Chondrocyte (in vitro differentiated cells): ENCODE measurements around the gene SS18L1. TPM values are rescaled to one million over a fixed set of nuclear protein-coding genes. Genes with fewer than 3 reads are reported as not detected.

ENCODE experiments used
- DNase-seq: peaks from one replicate; pipeline ENCODE4 v3.0.0; 2021; ENCODE audit warnings: mixed read lengths, low spot score
- H3K27ac Mint-ChIP-seq: one replicate; pipeline ENCODE4 v1.8.0; 2021; ENCODE audit warnings: mild to moderate bottlenecking, moderate library complexity, mixed read lengths; ENCODE audit not compliant: unreplicated experiment
- H3K27me3 Mint-ChIP-seq: 2 replicates; pipeline ENCODE4 v1.8.0; 2021; ENCODE audit warnings: low read depth, mixed read lengths
- H3K36me3 Mint-ChIP-seq: 2 replicates; pipeline ENCODE4 v1.8.0; 2021; ENCODE audit warnings: low read depth, mixed read lengths
- H3K4me1 Mint-ChIP-seq: 2 replicates; pipeline ENCODE4 v1.8.0; 2021; ENCODE audit warnings: low read depth, mild to moderate bottlenecking, mixed read lengths
- H3K4me3 Mint-ChIP-seq: one replicate; pipeline ENCODE4 v1.8.0; 2021; ENCODE audit warnings: mild to moderate bottlenecking, moderate library complexity, mixed read lengths; ENCODE audit not compliant: unreplicated experiment
- H3K9me3 Mint-ChIP-seq: 2 replicates; pipeline ENCODE4 v1.8.0; 2021; ENCODE audit warnings: low read depth, mixed read lengths
- CTCF ChIP-seq: fragments of 200-600 bp; sonication (generic); IDR thresholded peaks from 2 replicates; pipeline ENCODE4 v1.5.0; 2021; ENCODE audit warnings: antibody characterized with exemption, mild to moderate bottlenecking, moderate library complexity
- total RNA-seq: library from RNA; stranded (reverse); gene quantifications from 3 replicates; pipeline ENCODE4 v1.2.1, GENCODE V29; 2021

The SS18L1 gene
- total RNA-seq, 1 donor from 2014 or later = 13.4 TPM

- no peak for DNase-seq
- Mint-ChIP-seq H3K4me1 (peaks cover 26% of the 10 kb centered on the region), H3K36me3 (peaks cover 5% of the 10 kb centered on the region), H3K27me3 (no peaks in the 10 kb centered on the region), H3K9me3 (no peaks in the 10 kb centered on the region), H3K27ac (no peak overlapping the region), H3K4me3 (no peak overlapping the region)
- no peak for TF ChIP-seq CTCF
These were observed 15.5 kb downstream of the SS18L1 start for GRCh38 chr20:62159052-62159451.

GRCh38 chr20:62159839-62160238 is 16.3 kb downstream of the SS18L1 start:
- no peak for DNase-seq
- H3K36me3 Mint-ChIP-seq = peaks cover 5% of the 10 kb centered on the region
- no peak overlapping the region for H3K4me3 Mint-ChIP-seq
- peaks cover 23% of the 10 kb centered on the region for H3K4me1 Mint-ChIP-seq
- no peaks in the 10 kb centered on the region for H3K9me3 Mint-ChIP-seq
- no peak for TF ChIP-seq CTCF
- no peak overlapping the region for H3K27ac Mint-ChIP-seq
- H3K27me3 Mint-ChIP-seq = no peaks in the 10 kb centered on the region

GRCh38 chr20:62160253-62160652 is 16.7 kb downstream of the SS18L1 start:
- H3K9me3 Mint-ChIP-seq = no peaks in the 10 kb centered on the region
- no peak overlapping the region for H3K27ac Mint-ChIP-seq
- peaks cover 6% of the 10 kb centered on the region for H3K36me3 Mint-ChIP-seq
- DNase-seq = no peak
- no peaks in the 10 kb centered on the region for H3K27me3 Mint-ChIP-seq
- no peak for TF ChIP-seq CTCF
- H3K4me3 Mint-ChIP-seq = no peak overlapping the region
- peaks cover 20% of the 10 kb centered on the region for H3K4me1 Mint-ChIP-seq

GRCh38 chr20:62160876-62161275 is 17.3 kb downstream of the SS18L1 start:
- Mint-ChIP-seq H3K36me3 (peaks cover 8% of the 10 kb centered on the region), H3K27ac (no peak overlapping the region), H3K4me1 (peaks cover 13% of the 10 kb centered on the region), H3K4me3 (no peak overlapping the region), H3K27me3 (no peaks in the 10 kb centered on the region), H3K9me3 (no peaks in the 10 kb centered on the region)
- DNase-seq = no peak
- TF ChIP-seq CTCF = no peak

- Mint-ChIP-seq H3K36me3 (peaks cover 11% of the 10 kb centered on the region), H3K27me3 (no peaks in the 10 kb centered on the region), H3K9me3 (no peaks in the 10 kb centered on the region), H3K4me3 (no peak overlapping the region), H3K27ac (no peak overlapping the region), H3K4me1 (peaks cover 9% of the 10 kb centered on the region)
- DNase-seq = no peak
- no peak for TF ChIP-seq CTCF
These were observed 17.8 kb downstream of the SS18L1 start for GRCh38 chr20:62161347-62161746.
